ENCODE measurements around the gene TMEM178B. TPM values are rescaled to one million over a fixed set of nuclear protein-coding genes. Genes with fewer than 3 reads are reported as not detected.

The TMEM178B gene
- total and polyA plus RNA-seq, 9 of the 15 experiments (the other 6 are each of a cell fraction or from before 2014, with no cell fraction given), result under 0.01 to 0.03 (median 0.01) TPM; not detected in 5

- no peaks in the 10 kb centered on the region for H3K9me1 ChIP-seq (ENCODE audit: control insufficient read depth, insufficient read depth, low read length)
- H3K27me3 ChIP-seq (ENCODE audit: control insufficient read depth in 2 of 2, insufficient read depth in 2 of 2, low read length in 2 of 2), result peaks cover 11 to 16% of the 10 kb centered on the region in 2 experiments
- no peak for TF ChIP-seq U2AF1 (optimal IDR thresholded peaks at IDR 0.05; ENCODE audit: low read depth, low read length)
- TF ChIP-seq, protein P1, sequence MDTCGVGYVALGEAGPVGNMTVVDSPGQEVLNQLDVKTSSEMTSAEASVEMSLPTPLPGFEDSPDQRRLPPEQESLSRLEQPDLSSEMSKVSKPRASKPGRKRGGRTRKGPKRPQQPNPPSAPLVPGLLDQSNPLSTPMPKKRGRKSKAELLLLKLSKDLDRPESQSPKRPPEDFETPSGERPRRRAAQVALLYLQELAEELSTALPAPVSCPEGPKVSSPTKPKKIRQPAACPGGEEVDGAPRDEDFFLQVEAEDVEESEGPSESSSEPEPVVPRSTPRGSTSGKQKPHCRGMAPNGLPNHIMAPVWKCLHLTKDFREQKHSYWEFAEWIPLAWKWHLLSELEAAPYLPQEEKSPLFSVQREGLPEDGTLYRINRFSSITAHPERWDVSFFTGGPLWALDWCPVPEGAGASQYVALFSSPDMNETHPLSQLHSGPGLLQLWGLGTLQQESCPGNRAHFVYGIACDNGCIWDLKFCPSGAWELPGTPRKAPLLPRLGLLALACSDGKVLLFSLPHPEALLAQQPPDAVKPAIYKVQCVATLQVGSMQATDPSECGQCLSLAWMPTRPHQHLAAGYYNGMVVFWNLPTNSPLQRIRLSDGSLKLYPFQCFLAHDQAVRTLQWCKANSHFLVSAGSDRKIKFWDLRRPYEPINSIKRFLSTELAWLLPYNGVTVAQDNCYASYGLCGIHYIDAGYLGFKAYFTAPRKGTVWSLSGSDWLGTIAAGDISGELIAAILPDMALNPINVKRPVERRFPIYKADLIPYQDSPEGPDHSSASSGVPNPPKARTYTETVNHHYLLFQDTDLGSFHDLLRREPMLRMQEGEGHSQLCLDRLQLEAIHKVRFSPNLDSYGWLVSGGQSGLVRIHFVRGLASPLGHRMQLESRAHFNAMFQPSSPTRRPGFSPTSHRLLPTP (IDR thresholded peaks at IDR 0.05; ENCODE audit: borderline replicate concordance, extremely low read depth, insufficient read length), result no peak
- no peak for TF ChIP-seq DMBX1 (CRISPR knock-in tag; IDR thresholded peaks at IDR 0.05; ENCODE audit: borderline replicate concordance)
- TF ChIP-seq ZFP30 (CRISPR knock-in tag; IDR thresholded peaks at IDR 0.05; ENCODE audit: borderline replicate concordance), result no peak
- TF ChIP-seq, protein P2, sequence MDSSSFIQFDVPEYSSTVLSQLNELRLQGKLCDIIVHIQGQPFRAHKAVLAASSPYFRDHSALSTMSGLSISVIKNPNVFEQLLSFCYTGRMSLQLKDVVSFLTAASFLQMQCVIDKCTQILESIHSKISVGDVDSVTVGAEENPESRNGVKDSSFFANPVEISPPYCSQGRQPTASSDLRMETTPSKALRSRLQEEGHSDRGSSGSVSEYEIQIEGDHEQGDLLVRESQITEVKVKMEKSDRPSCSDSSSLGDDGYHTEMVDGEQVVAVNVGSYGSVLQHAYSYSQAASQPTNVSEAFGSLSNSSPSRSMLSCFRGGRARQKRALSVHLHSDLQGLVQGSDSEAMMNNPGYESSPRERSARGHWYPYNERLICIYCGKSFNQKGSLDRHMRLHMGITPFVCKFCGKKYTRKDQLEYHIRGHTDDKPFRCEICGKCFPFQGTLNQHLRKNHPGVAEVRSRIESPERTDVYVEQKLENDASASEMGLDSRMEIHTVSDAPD (CRISPR knock-in tag; IDR thresholded peaks at IDR 0.05), result no peak
- TF ChIP-seq SPI1 (IDR thresholded peaks at IDR 0.05; ENCODE audit: borderline replicate concordance, low read depth, low read length), result no peak
- no peak for TF ChIP-seq FUS (optimal IDR thresholded peaks at IDR 0.05; ENCODE audit: low read depth, low read length)
- TF ChIP-seq TARDBP (IDR thresholded peaks at IDR 0.05), result no peak
- TF ChIP-seq DIDO1 (tag; IDR thresholded peaks at IDR 0.05; ENCODE audit: low read depth), result no peak
- TF ChIP-seq PREB (CRISPR knock-in tag; IDR thresholded peaks at IDR 0.05), result no peak
- TF ChIP-seq PRMT5 (CRISPR knock-in tag; IDR thresholded peaks at IDR 0.05), result no peak
- no peak for TF ChIP-seq RBFOX2 (IDR thresholded peaks at IDR 0.05; ENCODE audit: low read depth, low read length)
- no peak for TF ChIP-seq TBP (optimal IDR thresholded peaks at IDR 0.05; ENCODE audit: low read depth, low read length)
- TF ChIP-seq, protein P3, sequence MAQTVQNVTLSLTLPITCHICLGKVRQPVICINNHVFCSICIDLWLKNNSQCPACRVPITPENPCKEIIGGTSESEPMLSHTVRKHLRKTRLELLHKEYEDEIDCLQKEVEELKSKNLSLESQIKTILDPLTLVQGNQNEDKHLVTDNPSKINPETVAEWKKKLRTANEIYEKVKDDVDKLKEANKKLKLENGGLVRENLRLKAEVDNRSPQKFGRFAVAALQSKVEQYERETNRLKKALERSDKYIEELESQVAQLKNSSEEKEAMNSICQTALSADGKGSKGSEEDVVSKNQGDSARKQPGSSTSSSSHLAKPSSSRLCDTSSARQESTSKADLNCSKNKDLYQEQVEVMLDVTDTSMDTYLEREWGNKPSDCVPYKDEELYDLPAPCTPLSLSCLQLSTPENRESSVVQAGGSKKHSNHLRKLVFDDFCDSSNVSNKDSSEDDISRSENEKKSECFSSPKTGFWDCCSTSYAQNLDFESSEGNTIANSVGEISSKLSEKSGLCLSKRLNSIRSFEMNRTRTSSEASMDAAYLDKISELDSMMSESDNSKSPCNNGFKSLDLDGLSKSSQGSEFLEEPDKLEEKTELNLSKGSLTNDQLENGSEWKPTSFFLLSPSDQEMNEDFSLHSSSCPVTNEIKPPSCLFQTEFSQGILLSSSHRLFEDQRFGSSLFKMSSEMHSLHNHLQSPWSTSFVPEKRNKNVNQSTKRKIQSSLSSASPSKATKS (CRISPR knock-in tag; IDR thresholded peaks at IDR 0.05), result no peak
Measured at GRCh38 chr7:141235656-141236055, 161.8 kb downstream of the TMEM178B start.

More at GRCh38 chr7:141235656-141236055, 161.8 kb downstream of the TMEM178B start:
- H3K4me3 ChIP-seq, result no peak overlapping the region
- no peaks in the 10 kb centered on the region for H3K4me1 ChIP-seq (replicated peaks in 1 of 2; ENCODE audit: control insufficient read depth in 2 of 2, insufficient read depth in 2 of 2, low read length in 2 of 2)
- no peaks in the 10 kb centered on the region for H3K79me2 ChIP-seq (ENCODE audit: control insufficient read depth, insufficient read depth, low read length)
- DNase-seq (ENCODE audit: extremely low read depth in 1 of 4, low spot score in 3 of 4) (no peak), ATAC-seq (no peak), FAIRE-seq (no peak)
- 0% methylated on average over 4 of the region's 4 CpGs for WGBS (ENCODE audit: insufficient coverage, low coverage, missing lambda C conversion rate)
- H3K36me3 ChIP-seq (ENCODE audit: control insufficient read depth, insufficient read depth, low read length), result no peaks in the 10 kb centered on the region
- POLR2A ChIA-PET, result interaction anchor here (0.8 kb wide), 1 partner anchor 8 kb away, joined by 3 read pairs; no protein-coding TSS in a partner anchor
- CTCF ChIA-PET (ENCODE audit: low intra/inter-chr PET ratio), result no interaction called here
- no peak overlapping the region for H3K9ac ChIP-seq (ENCODE audit: insufficient read depth in 1 of 2, low read depth in 2 of 2, low read length in 2 of 2)
- H4K20me1 ChIP-seq (replicated peaks; ENCODE audit: control insufficient read depth, insufficient read depth, low read length), result no peaks in the 10 kb centered on the region
- intact Hi-C loops (cut with micrococcal nuclease) (no loop called here), in situ Hi-C loops (cut with MboI) (no loop called here)
- H3K9me3 ChIP-seq (replicated peaks; ENCODE audit: control insufficient read depth, insufficient read depth, low read depth, low read length), result no peaks in the 10 kb centered on the region
- no peak overlapping the region for H3K27ac ChIP-seq (ENCODE audit: extremely low read depth, low read depth, low read length)
- BruUV-seq (replicated peaks), result no TSS peak
- no peak overlapping the region for H3K4me2 ChIP-seq (ENCODE audit: insufficient read depth, low read length)
- H2AFZ ChIP-seq (ENCODE audit: low read depth, low read length), result no peak overlapping the region
